K562 (cell line): ENCODE measurements around the gene VWA8.

ENCODE experiments used
- EZH2 ChIP-seq: IDR thresholded peaks from 2 replicates; pipeline ENCODE4 v1.6.1; 2012; ENCODE audit warnings: low read depth, mild to moderate bottlenecking, inconsistent platforms, low read length, borderline replicate concordance
- FOSL1 ChIP-seq: fragments of 200-800 bp; sonication (Bioruptor generic); conservative IDR thresholded peaks from 2 replicates; pipeline ENCODE4 v1.6.1; 2016; ENCODE audit warnings: missing genetic modification characterization, missing compliant biosample characterization
- JUN ChIP-seq, 2 experiments: sonication (generic) in 1 of 2; formaldehyde crosslinking in 1 of 2; IDR thresholded peaks; 2 replicates each; pipeline versions ENCODE4 v1.6.1 to v1.8.0; 2012 to 2022; ENCODE audit warnings: borderline replicate concordance in 2 of 2, mild to moderate bottlenecking in 2 of 2, improper control_type of control experiment in 1 of 2, low read depth in 1 of 2, low read length in 1 of 2, missing genetic modification reagents in 1 of 2
- KAT7 ChIP-seq: sonication (generic); formaldehyde crosslinking; IDR thresholded peaks from 2 replicates; pipeline ENCODE4 v1.8.0; 2022; ENCODE audit warnings: missing genetic modification reagents, mild to moderate bottlenecking, borderline replicate concordance
- KLF16 ChIP-seq: IDR thresholded peaks from 2 replicates; pipeline ENCODE4 v1.6.1; 2016; ENCODE audit warnings: antibody characterized with exemption
- POLR2A ChIP-seq: fragments of 450-650 bp; conservative IDR thresholded peaks from 2 replicates; pipeline ENCODE4 v1.6.1; 2016
- SOX6 ChIP-seq: fragments of 450-650 bp; IDR thresholded peaks from 2 replicates; pipeline ENCODE4 v1.6.1; 2014; ENCODE audit warnings: mild to moderate bottlenecking
- TAF15 ChIP-seq: fragments of 200-400 bp; formaldehyde crosslinking; IDR thresholded peaks from 2 replicates; pipeline ENCODE4 v1.6.1; 2017; ENCODE audit warnings: mild to moderate bottlenecking, low read depth, low read length, moderate library complexity
- TF ChIP-seq, protein P1 (sequence below), 3 experiments: IDR thresholded peaks in 2 of 3; conservative IDR thresholded peaks in 1 of 3; 2 replicates each; pipeline ENCODE4 v1.5.1; 2011 to 2012; ENCODE audit warnings: low read length in 3 of 3, mild to moderate bottlenecking in 3 of 3, control low read depth in 2 of 3, improper control_type of control experiment in 1 of 3, inconsistent platforms in 1 of 3, low read depth in 1 of 3, mixed read lengths in 1 of 3, moderate library complexity in 1 of 3; ENCODE audit not compliant: insufficient read depth in 2 of 3

- TF ChIP-seq KAT7 (CRISPR knock-in tag): no peak
- TF ChIP-seq POLR2A: no peak
- TF ChIP-seq EZH2: no peak
- no peak for TF ChIP-seq JUN (IDR thresholded peaks at IDR 0.05; ENCODE audit: borderline replicate concordance, low read depth, low read length)
- TF ChIP-seq JUN (CRISPR knock-in tag; IDR thresholded peaks at IDR 0.05; ENCODE audit: borderline replicate concordance): no peak
- no peak for TF ChIP-seq TAF15
- TF ChIP-seq KLF16: no peak
- TF ChIP-seq FOSL1 (tag): no peak
- TF ChIP-seq, protein P1, sequence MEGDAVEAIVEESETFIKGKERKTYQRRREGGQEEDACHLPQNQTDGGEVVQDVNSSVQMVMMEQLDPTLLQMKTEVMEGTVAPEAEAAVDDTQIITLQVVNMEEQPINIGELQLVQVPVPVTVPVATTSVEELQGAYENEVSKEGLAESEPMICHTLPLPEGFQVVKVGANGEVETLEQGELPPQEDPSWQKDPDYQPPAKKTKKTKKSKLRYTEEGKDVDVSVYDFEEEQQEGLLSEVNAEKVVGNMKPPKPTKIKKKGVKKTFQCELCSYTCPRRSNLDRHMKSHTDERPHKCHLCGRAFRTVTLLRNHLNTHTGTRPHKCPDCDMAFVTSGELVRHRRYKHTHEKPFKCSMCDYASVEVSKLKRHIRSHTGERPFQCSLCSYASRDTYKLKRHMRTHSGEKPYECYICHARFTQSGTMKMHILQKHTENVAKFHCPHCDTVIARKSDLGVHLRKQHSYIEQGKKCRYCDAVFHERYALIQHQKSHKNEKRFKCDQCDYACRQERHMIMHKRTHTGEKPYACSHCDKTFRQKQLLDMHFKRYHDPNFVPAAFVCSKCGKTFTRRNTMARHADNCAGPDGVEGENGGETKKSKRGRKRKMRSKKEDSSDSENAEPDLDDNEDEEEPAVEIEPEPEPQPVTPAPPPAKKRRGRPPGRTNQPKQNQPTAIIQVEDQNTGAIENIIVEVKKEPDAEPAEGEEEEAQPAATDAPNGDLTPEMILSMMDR (IDR thresholded peaks at IDR 0.05 in 2 of 3, conservative IDR thresholded peaks at IDR 0.05 in 1 of 3; ENCODE audit: insufficient read depth in 2 of 3, low read depth in 1 of 3, low read length in 3 of 3): no peak
- TF ChIP-seq SOX6: no peak
These were observed 258.4 kb downstream of the VWA8 start for GRCh38 chr13:41702540-41702939.
